Thyroid gland (tissue), 4 donors: ENCODE results near the gene ADAMTS2.

Source experiments
- CTCF ChIP-seq, 6 experiments: fragments of 200-600 bp in 3 of 6; fragments of 450-650 bp in 3 of 6; sonication (generic) in 3 of 6; IDR thresholded peaks; one replicate each; pipeline ENCODE4 v1.5.1; 2016 to 2019; ENCODE audit warnings: antibody characterized with exemption in 6 of 6, mild to moderate bottlenecking in 2 of 6, inconsistent platforms in 1 of 6, moderate library complexity in 1 of 6
- POLR2A ChIP-seq, 2 donors: fragments of 450-650 bp; IDR thresholded peaks; one replicate each; pipeline ENCODE4 v1.6.1; 2017; ENCODE audit warnings: antibody characterized with exemption in 2 of 2, mild to moderate bottlenecking in 2 of 2, moderate library complexity in 1 of 2

GRCh38 chr5:179241764-179242370 is 103.4 kb downstream of the ADAMTS2 start:
- no peak for TF ChIP-seq CTCF (IDR thresholded peaks at IDR 0.05)
- TF ChIP-seq POLR2A (IDR thresholded peaks at IDR 0.05), result no peak
